NCI-H1694 (cell line): ENCODE measurements around the gene MICALL2.
A peak's percentile ranks its signal among the peaks of the same experiment; 100 is the strongest.

ENCODE experiments used
- DNase-seq: peaks from one replicate; lab custom pipeline; 2025; lab: John Stamatoyannopoulos, UW

The MICALL2 gene

DNA sequence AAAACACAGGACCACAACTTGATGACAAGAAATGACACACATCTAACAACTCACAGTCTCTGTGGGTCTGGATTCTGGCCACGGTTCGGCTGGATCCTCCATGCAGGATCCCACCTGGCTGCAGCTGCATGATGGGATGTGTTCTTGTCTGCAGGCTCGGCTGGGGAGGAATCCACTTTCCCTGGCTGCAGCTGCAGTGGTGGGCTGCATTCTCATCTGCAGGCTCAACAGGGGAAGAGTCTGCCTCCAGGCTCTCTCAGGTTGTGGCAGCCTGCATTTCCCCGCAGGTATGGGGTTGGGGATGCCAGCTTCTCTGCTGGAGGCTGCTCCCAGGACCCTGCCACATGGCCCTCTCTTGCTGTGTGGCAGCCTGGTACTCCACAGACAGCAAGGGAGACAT, 64.9 kb downstream of the MICALL2 start:
- DNase-seq: no peak

DNA sequence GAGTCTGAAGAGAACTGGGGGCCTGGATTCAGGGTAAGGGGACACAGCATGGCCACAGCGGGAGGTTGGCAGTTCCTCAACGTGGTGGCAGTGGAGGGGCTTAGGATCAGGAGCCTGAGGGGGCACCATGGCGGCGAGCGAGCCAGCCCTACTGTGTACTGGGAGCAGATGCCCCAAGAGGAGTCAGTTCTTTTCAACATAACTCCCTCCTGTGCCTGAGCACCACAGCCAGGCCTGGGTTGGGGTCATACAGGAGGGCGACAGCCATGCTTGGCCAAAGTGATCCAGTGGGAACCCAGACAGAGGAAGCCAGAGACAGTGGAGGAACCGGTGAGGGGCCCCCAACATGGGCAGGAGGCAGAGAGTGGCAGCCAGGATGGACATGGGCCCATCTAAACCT, 65.8 kb downstream of the MICALL2 start:
- no peak for DNase-seq

DNA sequence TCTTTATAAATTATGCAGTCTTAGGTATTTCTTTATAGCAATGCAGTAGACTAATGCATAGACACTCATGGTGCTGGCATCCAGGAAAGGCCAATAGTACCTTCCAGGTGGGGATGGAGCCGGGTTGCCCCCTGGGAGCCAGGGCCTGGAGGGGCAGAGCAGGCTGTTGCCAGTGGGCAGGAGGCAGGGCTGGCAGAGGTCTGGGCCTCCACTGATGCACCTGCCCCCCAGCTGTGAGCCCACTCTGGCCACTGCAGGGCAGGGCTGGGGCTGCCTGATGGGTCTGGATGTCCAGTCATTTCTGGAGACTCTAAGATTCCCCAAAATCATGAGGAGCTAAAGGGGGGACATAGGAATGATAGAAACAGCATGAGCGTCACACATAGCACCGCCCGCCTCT, 66.7 kb downstream of the MICALL2 start:
- no peak for DNase-seq

DNA sequence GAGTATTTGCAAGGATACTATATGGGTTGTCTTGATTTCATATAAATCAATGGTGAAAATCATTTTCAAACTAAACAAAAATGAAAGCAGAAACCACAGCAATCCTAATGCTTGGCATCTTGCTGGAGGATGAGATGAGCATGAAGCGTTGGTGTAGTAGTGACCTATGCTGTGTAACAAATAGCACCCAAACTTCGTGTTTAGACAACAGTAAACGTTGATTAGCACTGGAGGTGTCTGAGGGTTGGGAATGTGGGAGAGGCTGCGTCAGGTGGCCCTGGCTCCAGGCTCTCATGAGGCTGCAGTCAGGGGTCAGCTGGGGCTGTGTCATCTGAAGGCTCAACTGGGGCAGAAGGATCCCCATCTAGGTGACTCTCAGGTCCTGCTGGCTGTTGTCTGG, 67.8 kb downstream of the MICALL2 start:
- no peak for DNase-seq

DNA sequence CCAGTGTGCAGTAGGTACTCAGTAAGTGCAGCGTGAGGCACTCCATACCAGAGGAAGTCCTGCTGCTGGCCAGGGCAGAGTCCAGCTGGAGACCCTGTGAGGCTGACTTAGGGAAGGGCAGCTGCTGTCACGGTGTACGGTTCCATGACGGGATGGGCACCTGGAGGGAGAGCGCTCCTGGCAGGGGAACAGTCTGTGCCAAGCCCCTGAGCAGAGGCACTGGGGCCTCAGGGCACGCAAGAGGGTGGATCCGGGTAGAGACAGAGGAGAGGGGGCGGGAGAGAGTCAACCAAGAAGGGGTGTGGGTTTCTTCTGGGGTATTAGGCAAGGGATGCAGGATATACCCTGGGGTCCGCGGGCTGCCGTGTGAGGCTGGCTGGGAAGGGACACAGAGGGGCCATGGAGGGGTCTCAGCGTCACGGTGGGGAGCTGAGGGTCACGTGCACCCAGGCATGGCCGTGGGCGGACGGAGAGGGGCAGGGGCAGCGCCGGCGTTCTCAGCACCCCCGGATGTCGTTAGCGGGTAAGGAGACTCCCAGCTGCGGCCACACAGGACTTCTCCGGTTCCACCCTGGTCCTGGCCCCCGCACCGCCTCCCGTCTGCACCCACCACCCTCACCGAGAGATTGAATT, 70.5 kb downstream of the MICALL2 start:
- DNase-seq: no peak

DNA sequence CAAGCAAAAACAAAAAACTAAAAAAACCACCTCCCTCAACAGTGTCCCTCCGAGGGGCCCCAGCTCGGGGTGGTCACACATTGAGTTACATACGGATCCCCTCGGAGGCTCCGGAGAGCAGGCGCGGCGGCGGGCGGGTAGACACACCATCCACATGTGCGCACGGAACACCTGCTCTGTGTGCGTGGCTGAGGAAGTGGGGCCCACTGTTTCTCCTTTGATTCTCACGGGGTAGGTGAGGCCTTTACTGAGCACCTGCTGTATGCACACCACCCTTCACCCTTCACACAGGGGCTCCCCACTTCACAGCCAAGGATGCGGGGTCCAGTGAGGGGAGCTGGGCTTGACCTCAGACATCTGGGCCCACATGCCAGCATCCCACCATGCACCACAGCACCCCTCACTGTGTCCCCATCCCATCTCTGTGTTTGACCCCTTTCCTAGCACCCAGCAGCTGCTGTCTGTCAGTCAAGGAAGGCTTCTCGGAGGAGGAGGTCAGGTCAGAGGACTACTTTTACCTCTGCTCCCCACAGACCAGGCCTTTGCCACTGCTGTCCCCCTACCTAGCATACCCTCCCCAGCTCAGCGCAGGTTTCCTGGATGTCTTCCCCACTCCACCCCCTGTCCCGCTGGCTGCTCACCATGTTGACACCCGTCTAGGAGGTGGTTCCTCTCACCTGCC, 71.1 kb downstream of the MICALL2 start:
- no peak for DNase-seq

DNA sequence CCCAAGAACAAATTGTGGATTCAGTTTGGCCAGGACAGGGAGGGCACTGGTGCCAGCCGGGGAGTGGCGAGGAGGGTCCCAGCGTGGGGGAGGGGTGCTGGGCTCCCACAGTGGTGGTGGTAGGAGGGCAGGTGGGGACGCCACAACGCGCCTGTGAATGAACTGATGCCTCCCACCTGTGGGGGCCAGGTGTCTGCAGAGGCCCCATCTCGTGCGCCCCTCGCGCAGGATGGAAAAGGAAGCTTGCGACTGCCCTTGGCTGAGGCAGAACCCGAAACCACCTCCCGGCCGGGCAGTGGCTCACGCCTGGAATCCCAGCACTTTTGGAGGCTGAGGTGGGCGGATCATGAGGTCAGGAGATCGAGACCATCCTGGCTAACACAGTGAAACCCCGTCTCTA, 72.0 kb downstream of the MICALL2 start:
- no peak for DNase-seq

DNA sequence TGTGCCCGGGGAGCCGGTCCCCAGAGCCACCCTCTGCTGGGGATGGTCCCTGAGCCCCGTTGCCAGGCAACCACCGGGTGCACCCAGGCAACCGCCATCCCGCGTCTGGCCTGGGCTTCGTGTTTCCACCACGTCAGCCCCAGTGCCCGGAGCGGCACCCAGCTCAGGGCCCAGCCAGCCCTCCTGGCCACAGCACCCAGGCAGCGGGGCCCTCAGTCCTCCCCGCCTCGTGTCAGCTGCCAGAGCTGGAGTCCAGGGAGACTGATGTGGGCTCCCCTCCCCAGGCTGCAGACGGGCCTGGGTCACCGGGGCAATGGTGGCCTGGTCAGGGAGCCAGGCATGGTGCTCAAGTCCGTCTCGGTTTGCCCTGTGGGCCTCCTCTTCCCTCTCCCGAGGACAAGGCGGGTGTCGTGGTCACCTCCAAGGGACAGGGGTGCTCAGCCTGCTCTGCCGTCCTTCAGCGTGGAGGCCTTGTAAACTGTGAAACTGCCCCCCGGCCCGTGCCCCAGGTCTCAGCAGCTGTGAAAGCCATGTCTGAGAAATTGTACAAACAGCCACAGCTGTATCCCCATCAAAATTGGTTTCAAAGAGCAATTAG, 72.5 kb downstream of the MICALL2 start:
- peak; percentile 10 for DNase-seq

DNA sequence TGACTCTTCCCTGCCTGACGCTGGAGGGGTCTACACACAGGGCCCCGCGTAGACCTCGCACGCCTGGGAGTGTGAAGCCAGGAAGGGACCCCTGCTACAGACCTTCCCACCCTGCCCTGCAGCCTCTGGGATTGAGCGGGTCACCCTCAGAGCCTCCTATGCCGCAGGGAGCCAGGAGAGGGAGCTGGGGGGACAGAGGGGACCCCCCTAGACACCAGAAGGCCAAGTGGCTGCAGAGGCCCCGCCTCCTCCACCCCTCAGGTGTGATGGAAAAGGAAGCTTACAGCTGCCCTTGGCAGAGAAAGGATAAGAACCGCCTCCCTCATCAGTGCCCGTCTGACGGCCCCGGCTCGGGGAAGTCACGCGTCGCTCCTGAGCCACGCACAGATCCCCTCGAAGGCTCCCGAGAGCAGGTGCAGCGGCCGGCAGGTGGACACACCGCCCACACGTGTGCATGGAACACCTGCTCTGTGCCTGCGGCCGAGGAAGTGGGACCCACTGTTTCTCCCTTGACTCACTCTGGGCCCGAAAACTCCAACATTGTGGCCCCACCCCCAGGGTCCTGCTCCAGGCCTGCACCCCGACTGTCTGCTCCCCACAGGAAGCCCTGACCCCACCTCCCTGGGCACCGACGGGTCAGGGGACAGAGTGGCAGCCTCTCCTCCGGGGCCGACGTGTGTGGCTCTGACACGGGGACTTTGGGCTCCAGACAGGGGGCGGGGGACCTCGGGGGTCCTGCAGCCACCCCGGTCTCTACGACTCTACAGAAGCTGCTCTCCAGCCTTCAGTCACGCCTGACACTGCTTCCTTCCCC, 73.3 kb downstream of the MICALL2 start:
- DNase-seq: no peak

DNA sequence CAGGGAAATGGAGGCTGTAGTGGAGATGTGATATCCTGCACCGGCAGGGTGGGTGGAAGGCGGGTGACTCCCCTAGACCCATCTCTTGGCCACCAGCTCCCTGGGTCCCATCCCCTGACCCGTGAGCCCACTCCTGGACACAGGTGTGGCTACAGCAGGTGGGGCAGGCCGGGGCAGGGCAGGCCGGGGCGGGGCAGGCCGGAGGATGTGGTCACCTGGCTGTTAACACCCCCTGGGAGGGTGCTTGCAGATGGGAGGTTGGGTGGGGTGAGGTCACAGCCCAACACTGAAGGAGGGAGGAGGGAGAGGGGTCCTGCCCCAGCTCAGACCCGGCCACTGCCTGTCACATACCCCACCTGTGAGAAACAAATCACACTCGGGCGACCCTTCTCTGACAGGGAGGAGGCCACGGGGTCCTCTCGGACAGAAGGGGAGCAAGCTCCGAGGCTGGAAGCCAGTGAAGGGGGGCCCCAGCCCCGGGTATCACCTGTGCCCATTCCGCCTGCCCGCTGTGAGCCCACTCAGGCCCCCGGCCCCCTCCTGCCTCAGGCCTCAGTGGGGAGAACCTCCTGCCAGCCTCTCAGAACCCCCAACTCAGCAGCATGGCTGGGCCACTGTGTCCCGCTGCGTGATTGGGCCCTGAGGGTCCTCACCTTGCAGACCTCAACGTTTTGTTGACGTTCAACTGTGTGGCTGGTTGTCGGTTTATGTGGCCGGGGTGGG, 74.0 kb downstream of the MICALL2 start:
- DNase-seq: no peak
